ENCODE results near the gene PCDHGC4. TPM values are rescaled to one million over a fixed set of nuclear protein-coding genes. Genes with fewer than 3 reads are reported as not detected.

Gene PCDHGC4
- total and polyA plus RNA-seq, 2 of the 8 experiments (the other 6 are each of a cell fraction or from before 2014, with no cell fraction given): 2.1 to 2.4 TPM

GRCh38 chr5:141490771-141491170 lies 5.9 kb downstream of the PCDHGC4 start:
- no peak overlapping the region for H4K91ac ChIP-seq (replicated peaks; ENCODE audit: insufficient read length, low read length)
- H4K8ac ChIP-seq (ENCODE audit: extremely low read depth, insufficient read depth, low read length): no peak overlapping the region
- H2BK120ac ChIP-seq (replicated peaks; ENCODE audit: low read depth, low read length): no peak overlapping the region
- peaks cover 0 to 3% of the 10 kb centered on the region in 2 experiments; a peak in 1 of 4 replicates for H3K79me2 ChIP-seq (ENCODE audit: control insufficient read depth in 1 of 2, insufficient read depth in 2 of 2, low read length in 2 of 2)
- H3K9me3 ChIP-seq (ENCODE audit: insufficient read depth in 2 of 2, low read depth in 1 of 2, low read length in 1 of 2): no peaks in the 10 kb centered on the region
- CTCF ChIA-PET (ENCODE audit: partially characterized antibody): interaction anchor here (1.8 to 50.9 kb wide), 5 partner anchors 14 to 369 kb away, joined by 4 to 1236 read pairs (median 155); partner anchors contain the start of genes PCDHB15, PCDHB4, PCDHGA10 and PCDHGA11
- H4K5ac ChIP-seq (ENCODE audit: insufficient read length, low read depth, low read length): no peak overlapping the region
- no peak overlapping the region for H2AFZ ChIP-seq (ENCODE audit: low read length)
- H3K79me1 ChIP-seq (ENCODE audit: low read depth, low read length): no peaks in the 10 kb centered on the region; the same call in 1 of the 2 replicates
- no peaks in the 10 kb centered on the region for H3K36me3 ChIP-seq (ENCODE audit: control insufficient read depth in 2 of 4, insufficient read depth in 4 of 4, low read length in 3 of 4)
- H3K4ac ChIP-seq (replicated peaks; ENCODE audit: insufficient read length, low read depth, low read length): no peak overlapping the region
- POLR2A ChIA-PET (ENCODE audit: partially characterized antibody): interaction anchor here (1.5 to 5.0 kb wide), 3 partner anchors 10 to 23 kb away, joined by 6 to 33 read pairs (median 17); no protein-coding TSS in a partner anchor
- FAIRE-seq (no peak), DNase-seq (ENCODE audit: low read depth in 1 of 2, low spot score in 2 of 2) (no peak)
- H3K14ac ChIP-seq (ENCODE audit: insufficient read length): no peak overlapping the region
- no peak overlapping the region for H2BK12ac ChIP-seq (ENCODE audit: low read depth, low read length)
- H2BK20ac ChIP-seq (ENCODE audit: low read length): no peak overlapping the region; the same call in 1 of the 2 replicates
- H3K4me2 ChIP-seq (ENCODE audit: insufficient read depth in 1 of 2, low read depth in 2 of 2, low read length in 2 of 2): peak overlapping the region in 1 of 2 experiments; percentile 80; a peak in 1 of 4 replicates
- H3K9ac ChIP-seq (replicated peaks in 1 of 4; ENCODE audit: extremely low read depth in 1 of 4, low read depth in 3 of 4, low read length in 3 of 4): no peak overlapping the region
- H3K18ac ChIP-seq (ENCODE audit: extremely low read depth, low read length): no peak overlapping the region
- H3K23me2 ChIP-seq (ENCODE audit: low read depth, low read length): peaks cover 21% of the 10 kb centered on the region; the same call in 1 of the 2 replicates
- 0 out of 2 replicates have a peak overlapping the region, but pooled peaks have one; percentile 25 for H2BK15ac ChIP-seq (ENCODE audit: low read length)
- H3K27me3 ChIP-seq (replicated peaks in 1 of 4; ENCODE audit: control insufficient read depth in 3 of 4, extremely low read depth in 1 of 4, insufficient read depth in 3 of 4, low read length in 3 of 4): peaks cover 16 to 51% (median 44%) of the 10 kb centered on the region in 4 experiments
- no peak overlapping the region for H2AK5ac ChIP-seq (ENCODE audit: low read depth, low read length)
- H3K23ac ChIP-seq (ENCODE audit: insufficient read length): no peak overlapping the region
- H2BK5ac ChIP-seq (ENCODE audit: low read depth, low read length): no peak overlapping the region
- WGBS, 2 experiments (ENCODE audit: extremely low coverage in 1 of 2, insufficient coverage in 1 of 2, insufficient read length in 1 of 2, insufficient replicate concordance in 2 of 2, low coverage in 1 of 2, low lambda C conversion rate in 2 of 2, missing lambda C conversion rate in 1 of 2): 93% methylated on average over 13 of the region's 13 CpGs; no CpG with 5 or more reads in 1 of the 2 experiments
- H3K4me1 ChIP-seq (replicated peaks in 1 of 4; ENCODE audit: control insufficient read depth in 3 of 4, insufficient read depth in 4 of 4, low read length in 3 of 4): peaks cover 3 to 31% (median 22%) of the 10 kb centered on the region in 4 experiments
- no peak overlapping the region for H3K56ac ChIP-seq (replicated peaks; ENCODE audit: insufficient read length, low read depth, low read length)
- peaks cover 8 to 17% of the 10 kb centered on the region in 2 experiments for H4K20me1 ChIP-seq (replicated peaks in 1 of 2; ENCODE audit: control insufficient read depth in 1 of 2, insufficient read depth in 2 of 2, low read length in 2 of 2)
- H3K27ac ChIP-seq (ENCODE audit: low read depth, low read length): no peak overlapping the region
- H3K4me3 ChIP-seq (ENCODE audit: extremely low read depth in 1 of 4, insufficient read depth in 2 of 4, low read depth in 3 of 4, low read length in 4 of 4): no peak overlapping the region
- TF ChIP-seq NRF1 (IDR thresholded peaks at IDR 0.05; ENCODE audit: low read depth, low read length): no peak
